HTR-8/SVneo (cell line): Measurements from ENCODE around the gene KLHL25.

Experiments
- DNase-seq: peaks from one replicate; pipeline ENCODE4 v3.0.0; 2011; ENCODE audit warnings: low spot score, mixed read lengths; ENCODE audit not compliant: insufficient read length
- FAIRE-seq: peaks from 2 replicates; lab custom pipeline; 2011; peaks lifted over from hg19 to GRCh38; lab: Jason Lieb, UNC

Gene KLHL25

DNA sequence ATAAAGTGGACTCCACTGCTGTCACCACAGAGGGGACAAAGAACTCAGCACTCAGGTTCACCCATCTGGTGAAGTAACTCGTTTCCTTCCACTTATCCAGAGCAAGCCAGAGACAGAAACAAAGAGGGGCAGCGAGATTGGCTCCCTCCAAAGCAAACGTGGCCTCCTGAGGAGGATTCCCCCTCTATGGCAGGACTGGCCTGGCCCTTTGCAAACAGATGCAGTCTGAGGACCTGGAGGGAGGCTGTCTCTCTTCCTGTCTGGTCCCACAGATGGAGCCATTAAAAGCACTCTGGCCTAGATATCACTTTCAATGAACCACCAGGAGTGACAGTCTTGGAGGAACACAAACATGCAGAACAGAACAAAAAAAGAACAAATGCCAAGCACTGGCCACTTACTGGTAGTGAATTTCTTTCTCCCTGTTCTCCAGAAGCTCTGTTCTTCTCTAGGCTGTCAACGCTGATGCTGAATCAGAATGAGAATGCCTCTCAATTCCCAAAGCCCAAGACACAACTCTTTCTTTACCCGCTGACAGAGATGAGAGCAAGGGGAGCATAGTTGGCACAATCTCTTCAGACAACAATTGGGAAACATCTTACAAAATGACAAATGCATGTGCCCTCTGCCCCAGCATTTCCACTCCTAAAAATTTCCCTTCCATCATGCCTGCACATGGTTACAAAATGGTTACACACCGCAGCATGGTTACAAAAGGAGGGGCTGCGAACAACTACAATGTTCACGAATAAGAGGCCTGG, 14.3 kb downstream of the KLHL25 start:
- DNase-seq: no peak
- FAIRE-seq: no peak

- DNase-seq: no peak
- FAIRE-seq: no peak
These were observed 15.5 kb downstream of the KLHL25 start for GRCh38 chr15:85779249-85779648.

DNA sequence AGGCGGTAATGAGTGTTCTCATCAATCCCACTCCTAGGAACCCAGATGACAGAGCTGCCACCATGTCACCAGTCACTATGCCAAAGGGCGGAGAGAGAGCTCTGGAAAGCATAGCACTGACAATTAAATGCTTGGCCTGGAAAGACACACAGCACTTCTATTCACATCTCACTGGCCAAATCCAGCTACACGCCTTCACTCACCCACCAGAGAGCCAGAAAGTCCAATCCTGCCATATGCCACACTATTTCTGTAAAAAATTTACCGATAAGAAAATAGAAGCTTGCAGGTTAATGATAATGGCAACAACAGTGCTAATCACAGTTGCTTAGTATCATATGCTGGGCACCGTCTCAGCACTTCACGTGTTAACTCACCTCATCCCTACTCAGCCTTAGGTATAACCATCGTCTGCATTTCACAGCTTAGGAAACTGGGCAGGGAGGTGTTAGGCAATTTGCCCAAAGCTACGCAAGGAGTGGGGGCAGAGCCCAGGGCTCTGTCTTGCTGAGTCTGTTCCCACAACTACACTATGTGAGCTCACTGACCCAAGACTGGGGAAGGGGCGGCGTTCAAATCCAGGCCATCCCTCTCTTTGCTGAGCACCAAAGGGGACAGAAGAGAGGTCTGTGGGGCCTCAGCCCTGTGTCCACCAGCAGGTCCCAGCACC, 16.5 kb downstream of the KLHL25 start:
- no peak for DNase-seq
- FAIRE-seq: no peak

DNA sequence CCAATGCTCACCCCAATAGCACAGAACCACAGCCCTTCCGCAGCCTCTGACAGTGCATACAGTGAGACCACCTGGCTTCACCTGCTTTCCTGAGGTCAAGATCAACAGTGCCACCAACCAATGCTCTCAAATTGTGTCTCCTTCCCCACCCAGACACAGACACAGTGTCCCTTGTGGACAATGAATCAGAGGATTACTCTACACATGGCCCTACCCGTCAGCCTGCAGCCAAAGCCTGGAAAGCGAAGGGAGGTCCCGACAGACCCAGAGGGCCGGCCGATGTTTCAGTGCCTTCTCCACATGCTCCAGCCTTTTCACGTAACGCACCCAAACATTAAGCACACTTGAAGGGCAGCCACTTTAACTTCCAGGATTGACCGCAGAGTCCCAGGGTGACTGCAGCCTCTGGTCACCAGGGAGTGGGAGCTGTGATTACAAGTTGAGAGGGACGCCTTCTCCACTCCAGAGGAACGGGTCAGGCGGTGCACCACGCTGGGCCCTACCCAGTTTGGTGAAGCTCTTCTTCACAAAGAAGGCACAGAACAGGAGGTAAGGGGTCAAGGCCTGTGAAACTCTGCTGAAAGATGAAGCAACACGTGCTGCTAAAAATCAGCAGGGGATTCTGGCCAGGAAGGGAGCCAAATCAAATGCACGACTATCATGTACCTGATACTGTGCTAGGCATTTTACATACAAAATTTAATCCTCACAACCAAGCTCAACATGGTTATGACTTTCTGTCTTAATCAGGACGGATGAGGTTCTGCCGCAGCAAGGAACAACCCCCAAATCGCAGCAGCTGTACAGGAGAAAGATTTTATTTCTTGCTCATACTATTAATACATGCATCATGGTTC, 17.2 kb downstream of the KLHL25 start:
- DNase-seq (no peak), FAIRE-seq (no peak)

GRCh38 chr15:85773970-85774369, 20.8 kb downstream of the KLHL25 start:
- DNase-seq: no peak
- FAIRE-seq: no peak

DNA sequence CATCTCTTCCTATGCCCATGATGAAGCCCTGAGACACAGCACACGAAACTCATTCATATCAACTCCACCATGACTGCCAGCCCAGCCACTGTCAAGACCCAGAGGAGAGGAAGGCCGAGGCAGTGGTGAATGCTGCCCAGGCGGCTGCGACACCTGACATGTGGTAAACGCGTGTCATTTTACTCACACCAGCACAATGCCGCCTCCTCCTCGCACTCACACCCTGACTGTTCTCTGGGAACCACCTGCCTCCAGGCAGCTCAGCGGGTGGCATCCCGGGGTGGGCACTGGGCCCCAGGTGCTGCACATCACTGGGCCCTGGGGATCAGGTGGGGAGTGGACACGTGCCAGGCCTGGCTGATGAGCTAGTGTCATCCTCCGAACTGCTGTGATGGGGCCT, 21.5 kb downstream of the KLHL25 start:
- FAIRE-seq: no peak
- DNase-seq: no peak

DNA sequence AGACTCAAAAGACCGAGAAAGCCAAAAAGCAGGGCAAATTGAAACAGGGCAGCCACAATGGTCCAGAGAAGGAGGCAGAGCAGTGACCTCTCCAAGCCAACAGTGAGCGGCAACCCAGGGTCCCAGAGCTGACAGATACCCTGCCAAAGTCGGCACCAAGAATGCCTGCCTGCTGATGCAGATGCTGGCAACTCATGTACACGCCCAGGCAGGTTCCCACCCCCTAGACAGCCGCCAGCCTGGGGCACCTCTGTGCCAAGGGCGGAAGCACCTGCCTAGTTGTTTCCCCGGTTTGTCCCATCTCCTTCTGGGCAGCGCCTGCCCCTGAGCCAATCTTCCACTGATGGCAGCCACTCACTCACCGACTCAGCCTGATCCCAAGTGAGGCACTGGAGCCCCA, 22.1 kb downstream of the KLHL25 start:
- DNase-seq: no peak
- no peak for FAIRE-seq

DNA sequence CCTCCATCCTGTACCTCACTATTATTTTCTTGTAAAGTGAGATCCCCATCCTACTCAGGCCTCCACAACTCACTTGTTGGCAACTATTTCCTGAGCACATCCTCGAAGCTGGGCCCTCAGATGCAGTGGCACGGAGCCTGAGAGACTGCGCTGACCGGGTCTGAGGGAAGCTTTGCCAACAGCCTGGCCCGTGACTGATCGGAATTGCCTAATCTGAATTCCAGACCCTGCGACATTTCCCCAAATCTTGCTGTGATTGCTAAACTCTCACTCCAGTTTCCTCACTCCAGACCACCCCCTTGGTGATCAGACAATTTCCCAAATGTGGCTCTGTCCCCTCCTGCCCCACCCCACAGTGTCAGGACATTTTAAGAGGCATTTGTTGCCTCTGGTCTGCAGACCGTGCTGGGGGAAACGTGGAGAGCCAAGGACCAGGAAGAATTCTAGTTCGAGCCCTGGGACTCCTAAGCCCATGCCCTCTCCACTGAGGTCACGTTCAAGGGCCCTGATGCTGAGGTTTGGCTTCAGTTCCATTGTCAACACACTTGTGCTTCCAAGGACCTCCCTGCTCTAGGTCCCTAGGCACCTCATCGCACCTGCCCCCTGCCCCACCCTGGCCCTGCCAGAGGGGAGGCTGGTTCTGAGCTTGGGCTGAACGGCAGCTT, 22.8 kb downstream of the KLHL25 start:
- no peak for DNase-seq
- FAIRE-seq: no peak

GRCh38 chr15:85771271-85771670, 23.5 kb downstream of the KLHL25 start:
- DNase-seq (no peak), FAIRE-seq (no peak)

DNA sequence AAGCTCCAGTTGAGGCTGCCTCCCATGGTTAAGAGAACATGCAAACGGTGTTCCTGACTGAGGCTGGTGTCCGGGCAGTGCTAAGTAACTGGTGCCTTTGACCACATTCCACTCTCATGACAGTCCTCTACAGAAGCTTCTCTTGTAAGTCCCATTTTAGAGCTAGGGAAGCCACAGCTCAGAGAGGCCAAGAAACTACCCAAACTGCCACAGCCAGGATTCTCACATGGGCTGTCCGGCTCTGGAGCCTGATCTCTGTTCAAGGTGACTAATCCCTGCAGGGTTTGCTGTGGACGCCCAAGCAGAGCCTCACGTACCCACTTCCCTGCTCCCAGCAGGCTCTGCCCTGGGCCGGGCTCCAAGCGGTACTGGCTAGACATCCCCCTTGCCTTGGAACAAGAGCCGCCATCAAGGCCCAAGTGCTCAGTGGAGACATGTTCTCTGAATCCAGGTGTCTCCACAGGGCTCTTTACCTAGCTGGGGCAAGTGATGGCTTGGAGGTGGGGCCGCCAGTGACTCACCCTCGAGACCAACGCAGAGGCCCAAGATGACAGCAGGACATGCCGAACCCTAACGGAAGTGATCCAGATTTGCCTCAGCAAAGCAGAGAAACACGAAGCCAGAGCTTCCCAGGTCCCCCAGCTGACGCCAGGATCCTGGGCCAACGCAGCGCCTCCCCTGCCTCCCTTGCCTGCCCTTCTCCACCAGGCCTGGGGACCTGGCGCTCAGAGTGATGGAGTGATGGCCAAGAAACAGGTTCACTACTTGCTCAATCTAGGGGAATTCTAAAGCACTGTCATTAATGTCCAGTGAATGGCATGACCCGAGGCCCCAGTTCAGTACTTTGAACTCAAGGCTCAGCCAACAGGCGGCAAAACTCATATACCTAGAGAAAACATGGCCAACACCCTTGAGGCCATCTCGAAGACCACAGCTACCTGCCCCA, 24.4 kb downstream of the KLHL25 start:
- no peak for FAIRE-seq
- no peak for DNase-seq

DNA sequence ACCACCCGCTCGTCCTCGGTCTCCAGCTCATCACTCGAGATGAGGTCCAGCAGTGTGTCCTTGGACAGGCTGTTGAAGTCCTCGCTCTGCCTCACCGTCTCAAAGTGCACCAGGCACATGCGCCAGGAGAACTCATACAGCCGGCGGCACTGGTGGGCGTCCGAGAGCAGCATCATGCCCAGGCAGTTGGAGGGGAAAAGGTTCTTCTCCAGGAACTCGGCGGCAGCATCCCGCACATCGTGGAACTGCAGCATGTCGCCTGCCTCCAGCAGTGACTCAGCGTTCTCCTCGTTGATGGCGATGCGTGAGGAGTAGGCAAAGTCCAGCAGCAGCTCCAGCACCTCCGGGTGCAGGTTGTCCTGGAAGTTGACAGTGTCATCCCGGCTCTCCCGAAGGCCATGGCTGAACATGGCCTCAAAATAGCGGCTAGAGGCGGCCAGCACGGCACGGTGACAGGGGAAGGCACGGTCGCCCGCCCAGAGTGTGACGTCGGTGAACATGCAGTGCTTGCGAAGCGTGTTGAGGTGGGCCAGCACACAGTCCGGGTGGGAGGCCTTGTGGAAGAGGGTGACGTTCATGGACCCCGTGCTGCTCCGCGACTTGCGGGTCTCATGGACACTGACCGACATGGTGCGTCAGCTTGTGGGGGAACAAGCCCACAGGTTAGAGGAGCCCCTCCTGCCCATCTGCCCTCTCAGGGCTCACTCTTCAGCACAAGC, 25.4 kb downstream of the KLHL25 start:
- no peak for FAIRE-seq
- no peak for DNase-seq

DNA sequence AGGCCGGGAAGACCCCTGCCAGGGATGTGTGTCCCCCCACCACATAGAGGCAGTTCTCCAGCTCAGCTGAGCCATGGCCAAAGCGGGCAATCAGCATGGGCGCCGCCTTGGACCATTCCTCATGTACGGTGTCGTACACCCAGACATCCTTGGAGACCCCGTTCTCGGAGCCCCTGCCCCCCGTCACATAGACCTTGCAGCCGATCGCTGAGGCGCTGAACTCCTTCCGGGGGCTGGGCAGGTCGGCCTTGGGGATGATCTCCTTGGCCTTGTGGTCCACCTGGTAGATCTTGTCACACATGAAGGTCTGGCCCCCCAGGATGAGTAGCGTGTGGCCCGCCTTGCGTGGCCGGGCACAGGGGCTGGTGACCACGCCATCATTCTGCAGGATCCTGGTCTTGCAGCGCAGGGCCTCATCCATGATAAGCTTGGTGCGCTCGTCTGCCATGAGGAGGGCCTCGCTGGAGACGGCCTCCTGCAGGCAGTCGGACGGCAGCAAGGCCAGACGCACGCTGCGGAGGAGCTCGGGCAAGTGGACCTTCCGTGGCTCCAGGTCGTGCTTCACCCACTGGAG, 26.0 kb downstream of the KLHL25 start:
- DNase-seq (no peak), FAIRE-seq (no peak)

DNA sequence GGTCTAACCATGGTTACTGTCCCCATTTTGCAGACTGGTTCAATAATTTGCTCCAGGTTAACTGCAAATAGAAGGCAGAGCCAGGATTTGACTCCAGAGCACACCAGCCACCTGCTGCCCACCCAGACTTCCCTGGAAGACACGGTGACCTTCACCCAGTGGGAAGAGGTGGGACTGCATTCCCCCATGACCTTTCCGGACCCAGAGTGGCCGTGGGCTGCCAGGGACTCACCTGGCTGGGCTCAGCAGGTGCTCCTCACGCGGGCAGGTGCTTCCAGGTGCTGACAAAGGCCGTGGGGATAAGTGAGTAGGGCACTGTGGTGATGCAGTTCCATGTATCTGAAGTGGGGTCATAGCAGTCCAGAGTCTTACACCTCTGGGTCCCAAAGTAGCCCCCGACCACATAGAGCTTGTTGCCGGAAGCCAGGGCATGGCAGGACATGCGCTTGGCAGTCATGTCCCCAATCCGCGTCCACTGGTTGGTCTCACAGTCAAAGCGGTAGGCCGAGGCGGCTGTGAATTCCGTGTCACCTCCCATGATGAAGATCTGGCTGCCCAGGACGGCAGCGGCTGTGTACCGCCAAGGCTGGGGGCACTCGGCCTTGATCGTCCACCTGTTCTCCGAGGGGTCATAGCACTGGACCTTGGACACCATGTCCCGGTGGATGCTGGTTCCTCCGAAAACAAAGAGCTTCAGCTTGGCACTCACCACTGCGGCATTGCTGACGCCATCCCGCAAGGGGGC, 26.8 kb downstream of the KLHL25 start:
- DNase-seq (no peak), FAIRE-seq (no peak)

DNA sequence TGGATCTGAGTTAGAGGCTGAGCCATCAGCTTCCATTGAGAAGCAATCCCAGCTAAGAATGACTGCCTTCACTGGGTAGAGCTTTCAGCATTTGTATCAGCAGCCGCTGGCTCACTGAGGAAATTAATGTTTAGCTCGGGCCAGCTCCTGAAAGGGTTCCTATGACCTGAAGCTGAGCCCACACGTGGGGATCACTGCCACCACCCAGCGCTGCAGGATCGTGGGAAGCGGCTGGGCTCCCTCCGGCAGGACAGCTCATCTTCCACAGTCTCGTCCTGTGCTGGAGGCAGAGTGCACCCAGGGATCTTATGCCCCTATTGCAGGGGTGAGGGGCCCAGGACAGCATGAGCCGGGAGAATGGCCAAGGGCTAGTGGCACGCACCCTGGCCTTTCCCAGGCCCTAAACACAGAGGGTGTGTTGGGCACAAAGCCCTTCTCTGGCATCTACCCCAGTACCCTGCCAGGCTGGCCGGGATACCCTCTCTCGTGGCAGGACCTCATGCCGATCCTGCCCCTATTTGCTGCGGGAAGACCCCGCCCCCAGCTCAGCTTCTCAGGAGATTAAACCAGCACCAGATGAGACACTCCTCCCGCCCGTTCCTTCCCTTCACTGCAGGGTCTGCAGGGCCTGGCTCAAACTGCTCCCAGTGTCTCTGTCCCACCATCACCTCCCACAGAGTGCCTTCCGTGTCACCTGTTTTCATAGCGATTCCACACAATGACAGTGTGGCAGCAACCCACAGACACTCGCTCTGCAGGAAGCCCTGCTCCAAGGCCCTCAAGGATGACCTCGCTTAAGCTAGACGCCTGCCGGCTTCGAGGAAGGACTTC, 28.5 kb downstream of the KLHL25 start:
- no peak for FAIRE-seq
- no peak for DNase-seq

DNA sequence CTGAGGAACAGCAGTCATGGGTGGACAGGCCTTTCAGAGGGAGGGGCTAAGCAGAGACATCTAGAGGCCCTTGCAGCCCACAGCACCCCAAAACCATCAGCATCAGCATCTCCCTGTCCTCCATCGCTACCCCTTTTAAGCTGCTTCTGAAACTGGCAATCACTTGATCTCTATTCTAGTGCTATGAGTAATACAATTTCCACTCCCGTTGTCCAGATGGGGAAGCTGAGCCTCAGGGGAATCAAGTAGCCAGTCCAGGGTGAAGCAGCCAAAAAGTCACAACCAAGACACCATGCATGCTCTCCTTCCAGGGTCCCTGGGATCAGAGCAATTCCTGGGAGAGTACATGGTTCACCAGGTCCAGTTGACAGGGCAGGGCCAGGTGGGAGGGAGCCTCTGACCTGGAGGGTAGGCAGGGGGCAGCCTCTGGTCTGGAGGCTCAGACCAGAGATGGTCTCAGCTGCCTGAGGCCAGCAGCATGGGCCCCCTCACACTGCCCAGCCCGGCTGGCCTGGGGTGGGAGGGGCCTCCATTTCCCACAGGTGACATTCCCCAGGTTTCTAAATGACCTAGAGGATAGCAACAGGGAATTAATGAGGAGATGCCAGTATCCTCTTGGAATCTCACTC, 30.0 kb downstream of the KLHL25 start:
- FAIRE-seq: no peak
- no peak for DNase-seq
